Erythroblast (primary cell): ENCODE data around the gene MED13L.

ENCODE experiments used
- GATA1 ChIP-seq: IDR thresholded peaks from 2 replicates; pipeline ENCODE4 v1.6.1; 2011; ENCODE audit warnings: low read depth, mild to moderate bottlenecking, control low read depth, low read length, moderate library complexity
- POLR2A ChIP-seq: IDR thresholded peaks from 2 replicates; pipeline ENCODE4 v1.6.1; 2011; ENCODE audit warnings: mild to moderate bottlenecking, low read length

DNA sequence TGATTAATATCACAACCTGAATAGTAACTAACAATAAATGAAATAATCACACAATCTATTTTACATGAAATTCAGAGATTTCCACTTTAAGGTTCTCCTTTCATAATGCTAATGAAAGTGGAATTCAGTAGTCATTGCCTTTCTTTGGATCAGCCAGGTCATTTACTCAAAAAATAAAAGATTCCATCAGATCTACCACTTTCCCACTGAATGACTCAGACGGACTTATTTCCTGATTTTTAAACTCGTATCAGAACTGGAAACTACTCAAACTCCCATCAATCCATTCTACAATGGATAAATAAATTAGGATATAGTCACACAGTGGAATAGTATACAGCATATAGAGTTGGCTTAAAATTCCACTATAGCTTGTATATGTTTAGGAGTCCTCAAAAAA, 237.1 kb downstream of the MED13L start:
- TF ChIP-seq POLR2A (no peak), GATA1 (no peak)
